Liver (tissue), 9 donors: ENCODE results near the gene TUBGCP5. TPM values are rescaled to one million over a fixed set of nuclear protein-coding genes. Genes with fewer than 3 reads are reported as not detected.

Experiments used
- DNase-seq: peaks from one replicate; pipeline ENCODE4 v3.0.0-alpha.2; 2017; ENCODE audit warnings: low spot score
- H3K27ac ChIP-seq, 2 donors: one replicate each; pipeline ENCODE4 v1.7.0; 2013; ENCODE audit warnings: inconsistent platforms in 2 of 2, low read length in 2 of 2, control low read depth in 1 of 2, low read depth in 1 of 2, mild to moderate bottlenecking in 1 of 2
- H3K27me3 ChIP-seq, 4 donors: one replicate each; pipeline versions ENCODE4 v1.6.1 to v1.7.0; 2013; ENCODE audit warnings: low read length in 3 of 4, inconsistent platforms in 1 of 4, mild to moderate bottlenecking in 1 of 4, moderate library complexity in 1 of 4; ENCODE audit not compliant: control insufficient read depth in 4 of 4, insufficient read depth in 4 of 4
- H3K36me3 ChIP-seq, 4 donors: one replicate each; pipeline versions ENCODE4 v1.6.1 to v1.7.0; 2013; ENCODE audit warnings: low read length in 3 of 4, mild to moderate bottlenecking in 3 of 4, low read depth in 1 of 4, moderate library complexity in 1 of 4; ENCODE audit not compliant: control insufficient read depth in 4 of 4, insufficient read depth in 3 of 4
- H3K4me1 ChIP-seq, 4 donors: one replicate each; pipeline versions ENCODE4 v1.6.1 to v1.7.0; 2013; ENCODE audit warnings: low read length in 3 of 4, mild to moderate bottlenecking in 3 of 4, moderate library complexity in 1 of 4; ENCODE audit not compliant: control insufficient read depth in 4 of 4, insufficient read depth in 4 of 4
- H3K4me3 ChIP-seq, 3 donors: one replicate each; pipeline versions ENCODE4 v1.6.1 to v1.7.0; 2013; ENCODE audit warnings: low read length in 3 of 3, control low read depth in 1 of 3, low read depth in 1 of 3, mild to moderate bottlenecking in 1 of 3
- H3K9ac ChIP-seq, 2 donors: one replicate each; pipeline ENCODE4 v1.7.0; 2013; ENCODE audit warnings: low read length in 2 of 2, mild to moderate bottlenecking in 2 of 2, moderate library complexity in 2 of 2, control low read depth in 1 of 2, low read depth in 1 of 2
- H3K9me3 ChIP-seq, 4 donors: one replicate each; pipeline versions ENCODE4 v1.6.1 to v1.7.0; 2013; ENCODE audit warnings: low read length in 3 of 4; ENCODE audit not compliant: control insufficient read depth in 4 of 4
- EGR1 ChIP-seq, 2 donors: IDR thresholded peaks; 2 replicates each; pipeline ENCODE4 v1.6.1; 2016 to 2018; ENCODE audit warnings: antibody characterized with exemption in 2 of 2, low read depth in 2 of 2
- FOXA1 ChIP-seq: IDR thresholded peaks from 2 replicates; pipeline ENCODE4 v1.6.1; 2016; ENCODE audit warnings: antibody characterized with exemption
- FOXA2 ChIP-seq: IDR thresholded peaks from 2 replicates; pipeline ENCODE4 v1.6.1; 2016; ENCODE audit warnings: antibody characterized with exemption
- GABPA ChIP-seq, 2 donors: IDR thresholded peaks in 1 of 2; conservative IDR thresholded peaks in 1 of 2; 2 replicates each; pipeline ENCODE4 v1.6.1; 2016; ENCODE audit warnings: antibody characterized with exemption in 2 of 2, mild to moderate bottlenecking in 1 of 2, moderate library complexity in 1 of 2
- HNF4A ChIP-seq, 2 donors: conservative IDR thresholded peaks; 2 replicates each; pipeline ENCODE4 v1.6.1; 2016; ENCODE audit warnings: antibody characterized with exemption in 2 of 2, mild to moderate bottlenecking in 2 of 2
- HNF4G ChIP-seq: IDR thresholded peaks from 2 replicates; pipeline ENCODE4 v1.6.1; 2016; ENCODE audit warnings: antibody characterized with exemption
- JUND ChIP-seq, 2 donors: IDR thresholded peaks; 2 replicates each; pipeline ENCODE4 v1.6.1; 2016; ENCODE audit warnings: antibody characterized with exemption in 2 of 2
- NR2F2 ChIP-seq: IDR thresholded peaks from 2 replicates; pipeline ENCODE4 v1.6.1; 2016; ENCODE audit warnings: antibody characterized with exemption
- RAD21 ChIP-seq, 2 donors: IDR thresholded peaks; 2 replicates each; pipeline ENCODE4 v1.6.1; 2016; ENCODE audit warnings: antibody characterized with exemption in 2 of 2, mild to moderate bottlenecking in 2 of 2
- SP1 ChIP-seq: IDR thresholded peaks from 2 replicates; pipeline ENCODE4 v1.6.1; 2018; ENCODE audit warnings: antibody characterized with exemption, mild to moderate bottlenecking
- TAF1 ChIP-seq: conservative IDR thresholded peaks from 2 replicates; pipeline ENCODE4 v1.6.1; 2016; ENCODE audit warnings: antibody characterized with exemption, mild to moderate bottlenecking
- YY1 ChIP-seq: IDR thresholded peaks from 2 replicates; pipeline ENCODE4 v1.6.1; 2016; ENCODE audit warnings: antibody characterized with exemption, mild to moderate bottlenecking
- WGBS: extraction: QIAGEN DNeasy Blood & Tissue Kit; methylation state at CpG from one replicate; pipeline ENCODE4 v1.1.7; 2013; 5-methylcytosine and 5-hydroxymethylcytosine counted together
- polyA plus RNA-seq, 2 donors: library from polyadenylated mRNA; stranded (reverse) in 1 of 2; unstranded in 1 of 2; fragments of 200-250 nt in 1 of 2; fragments of >200 nt in 1 of 2; fragmentation: Nextera tagmentation in 1 of 2; extraction: Ambion mirVana in 1 of 2; gene quantifications; one replicate each; pipeline versions ENCODE4 v1.2.1 to v1.2.3, GENCODE V29; 2013 to 2015
- total RNA-seq, 2 donors: library from RNA; depleted of rRNA; stranded (reverse); fragments of >200 nt; gene quantifications; one replicate each; pipeline ENCODE4 v1.2.3, GENCODE V29; 2014
- TF ChIP-seq, protein P1 (sequence below): IDR thresholded peaks from 2 replicates; pipeline ENCODE4 v1.6.1; 2016; ENCODE audit warnings: antibody characterized with exemption, mild to moderate bottlenecking
- TF ChIP-seq, protein P2 (sequence below): fragments of 150-350 bp; IDR thresholded peaks from 2 replicates; pipeline ENCODE4 v1.5.1; 2017; ENCODE audit warnings: improper control_type of control experiment, low read depth, low read length; ENCODE audit not compliant: missing input control
- TF ChIP-seq, protein P3 (sequence below): IDR thresholded peaks from 2 replicates; pipeline ENCODE4 v1.6.1; 2016; ENCODE audit warnings: antibody characterized with exemption
- TF ChIP-seq, protein P4 (sequence below): IDR thresholded peaks from 2 replicates; pipeline ENCODE4 v1.6.1; 2016; ENCODE audit warnings: antibody characterized with exemption
- donor health status: healthy.
- donor health status: healthy.
- donor health status: healthy.
- donor health status: healthy.
- donor health status: healthy.

TUBGCP5 gene
- total and polyA plus RNA-seq, 4 donors: 5.5 to 17.3 (median 7.4) TPM

DNA sequence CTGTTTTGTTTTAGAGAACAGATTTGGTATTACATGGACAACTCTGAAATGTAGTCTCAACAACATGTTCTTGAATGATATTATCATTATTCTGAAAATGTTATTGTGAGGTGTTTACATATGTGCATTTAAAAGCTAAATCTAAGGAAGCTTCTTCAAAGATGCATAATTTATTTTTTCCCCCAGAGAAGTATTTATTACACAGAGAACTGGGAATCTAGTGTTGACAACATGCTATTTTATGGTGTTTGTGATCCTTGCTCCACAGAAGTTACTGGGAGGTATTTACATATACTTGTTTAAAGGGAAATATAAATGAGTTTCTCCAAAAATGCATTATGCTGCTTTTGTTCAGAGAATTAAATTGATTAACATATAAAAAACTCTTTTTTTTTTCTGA, 18.3 kb upstream of the TUBGCP5 start:
- TF ChIP-seq, protein P1, sequence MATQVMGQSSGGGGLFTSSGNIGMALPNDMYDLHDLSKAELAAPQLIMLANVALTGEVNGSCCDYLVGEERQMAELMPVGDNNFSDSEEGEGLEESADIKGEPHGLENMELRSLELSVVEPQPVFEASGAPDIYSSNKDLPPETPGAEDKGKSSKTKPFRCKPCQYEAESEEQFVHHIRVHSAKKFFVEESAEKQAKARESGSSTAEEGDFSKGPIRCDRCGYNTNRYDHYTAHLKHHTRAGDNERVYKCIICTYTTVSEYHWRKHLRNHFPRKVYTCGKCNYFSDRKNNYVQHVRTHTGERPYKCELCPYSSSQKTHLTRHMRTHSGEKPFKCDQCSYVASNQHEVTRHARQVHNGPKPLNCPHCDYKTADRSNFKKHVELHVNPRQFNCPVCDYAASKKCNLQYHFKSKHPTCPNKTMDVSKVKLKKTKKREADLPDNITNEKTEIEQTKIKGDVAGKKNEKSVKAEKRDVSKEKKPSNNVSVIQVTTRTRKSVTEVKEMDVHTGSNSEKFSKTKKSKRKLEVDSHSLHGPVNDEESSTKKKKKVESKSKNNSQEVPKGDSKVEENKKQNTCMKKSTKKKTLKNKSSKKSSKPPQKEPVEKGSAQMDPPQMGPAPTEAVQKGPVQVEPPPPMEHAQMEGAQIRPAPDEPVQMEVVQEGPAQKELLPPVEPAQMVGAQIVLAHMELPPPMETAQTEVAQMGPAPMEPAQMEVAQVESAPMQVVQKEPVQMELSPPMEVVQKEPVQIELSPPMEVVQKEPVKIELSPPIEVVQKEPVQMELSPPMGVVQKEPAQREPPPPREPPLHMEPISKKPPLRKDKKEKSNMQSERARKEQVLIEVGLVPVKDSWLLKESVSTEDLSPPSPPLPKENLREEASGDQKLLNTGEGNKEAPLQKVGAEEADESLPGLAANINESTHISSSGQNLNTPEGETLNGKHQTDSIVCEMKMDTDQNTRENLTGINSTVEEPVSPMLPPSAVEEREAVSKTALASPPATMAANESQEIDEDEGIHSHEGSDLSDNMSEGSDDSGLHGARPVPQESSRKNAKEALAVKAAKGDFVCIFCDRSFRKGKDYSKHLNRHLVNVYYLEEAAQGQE: no peak
- TF ChIP-seq EGR1 (IDR thresholded peaks at IDR 0.05; ENCODE audit: low read depth in 2 of 2): no peak
- TF ChIP-seq FOXA1: no peak
- TF ChIP-seq, protein P2, sequence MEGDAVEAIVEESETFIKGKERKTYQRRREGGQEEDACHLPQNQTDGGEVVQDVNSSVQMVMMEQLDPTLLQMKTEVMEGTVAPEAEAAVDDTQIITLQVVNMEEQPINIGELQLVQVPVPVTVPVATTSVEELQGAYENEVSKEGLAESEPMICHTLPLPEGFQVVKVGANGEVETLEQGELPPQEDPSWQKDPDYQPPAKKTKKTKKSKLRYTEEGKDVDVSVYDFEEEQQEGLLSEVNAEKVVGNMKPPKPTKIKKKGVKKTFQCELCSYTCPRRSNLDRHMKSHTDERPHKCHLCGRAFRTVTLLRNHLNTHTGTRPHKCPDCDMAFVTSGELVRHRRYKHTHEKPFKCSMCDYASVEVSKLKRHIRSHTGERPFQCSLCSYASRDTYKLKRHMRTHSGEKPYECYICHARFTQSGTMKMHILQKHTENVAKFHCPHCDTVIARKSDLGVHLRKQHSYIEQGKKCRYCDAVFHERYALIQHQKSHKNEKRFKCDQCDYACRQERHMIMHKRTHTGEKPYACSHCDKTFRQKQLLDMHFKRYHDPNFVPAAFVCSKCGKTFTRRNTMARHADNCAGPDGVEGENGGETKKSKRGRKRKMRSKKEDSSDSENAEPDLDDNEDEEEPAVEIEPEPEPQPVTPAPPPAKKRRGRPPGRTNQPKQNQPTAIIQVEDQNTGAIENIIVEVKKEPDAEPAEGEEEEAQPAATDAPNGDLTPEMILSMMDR: no peak
- TF ChIP-seq NR2F2: no peak
- TF ChIP-seq HNF4G: no peak
- TF ChIP-seq, protein P3, sequence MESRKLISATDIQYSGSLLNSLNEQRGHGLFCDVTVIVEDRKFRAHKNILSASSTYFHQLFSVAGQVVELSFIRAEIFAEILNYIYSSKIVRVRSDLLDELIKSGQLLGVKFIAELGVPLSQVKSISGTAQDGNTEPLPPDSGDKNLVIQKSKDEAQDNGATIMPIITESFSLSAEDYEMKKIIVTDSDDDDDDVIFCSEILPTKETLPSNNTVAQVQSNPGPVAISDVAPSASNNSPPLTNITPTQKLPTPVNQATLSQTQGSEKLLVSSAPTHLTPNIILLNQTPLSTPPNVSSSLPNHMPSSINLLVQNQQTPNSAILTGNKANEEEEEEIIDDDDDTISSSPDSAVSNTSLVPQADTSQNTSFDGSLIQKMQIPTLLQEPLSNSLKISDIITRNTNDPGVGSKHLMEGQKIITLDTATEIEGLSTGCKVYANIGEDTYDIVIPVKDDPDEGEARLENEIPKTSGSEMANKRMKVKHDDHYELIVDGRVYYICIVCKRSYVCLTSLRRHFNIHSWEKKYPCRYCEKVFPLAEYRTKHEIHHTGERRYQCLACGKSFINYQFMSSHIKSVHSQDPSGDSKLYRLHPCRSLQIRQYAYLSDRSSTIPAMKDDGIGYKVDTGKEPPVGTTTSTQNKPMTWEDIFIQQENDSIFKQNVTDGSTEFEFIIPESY: no peak
- no peak for TF ChIP-seq HNF4A (conservative IDR thresholded peaks at IDR 0.05)
- TF ChIP-seq JUND (IDR thresholded peaks at IDR 0.05): no peak
- no peak for TF ChIP-seq RAD21 (IDR thresholded peaks at IDR 0.05)
- TF ChIP-seq SP1: no peak
- no peak for TF ChIP-seq TAF1
- TF ChIP-seq, protein P4, sequence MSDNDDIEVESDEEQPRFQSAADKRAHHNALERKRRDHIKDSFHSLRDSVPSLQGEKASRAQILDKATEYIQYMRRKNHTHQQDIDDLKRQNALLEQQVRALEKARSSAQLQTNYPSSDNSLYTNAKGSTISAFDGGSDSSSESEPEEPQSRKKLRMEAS: no peak
- TF ChIP-seq GABPA (IDR thresholded peaks at IDR 0.05 in 1 of 2, conservative IDR thresholded peaks at IDR 0.05 in 1 of 2): no peak
- Histone ChIP-seq H3K9ac (no peak overlapping the region), H3K4me3 (no peak overlapping the region), H3K27me3 (no peaks in the 10 kb centered on the region), H3K36me3 (no peaks in the 10 kb centered on the region), H3K4me1 (no peaks in the 10 kb centered on the region), H3K27ac (no peak overlapping the region), H3K9me3 (no peaks in the 10 kb centered on the region)
- no peak for DNase-seq

DNA sequence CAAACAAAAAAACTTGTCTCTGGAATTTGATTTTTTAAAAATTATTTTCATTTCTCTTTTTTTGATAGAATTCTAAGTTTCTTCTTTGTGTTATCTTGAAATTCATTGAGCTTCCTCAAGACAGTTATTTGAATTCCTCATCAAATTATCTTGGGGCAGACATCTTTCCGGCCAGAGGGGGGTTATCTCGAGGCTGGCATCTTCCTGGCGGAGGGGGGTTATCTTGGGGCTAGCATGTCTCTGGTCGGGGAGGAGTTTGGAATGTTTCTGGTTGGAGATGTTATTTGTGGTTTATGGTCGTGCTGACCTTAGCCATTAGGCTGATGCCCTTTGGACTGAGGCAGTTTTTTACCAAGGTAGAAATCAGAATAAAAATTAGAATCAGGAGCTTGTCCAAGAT, 15.9 kb upstream of the TUBGCP5 start:
- Histone ChIP-seq H3K36me3 (no peaks in the 10 kb centered on the region), H3K9ac (no peak overlapping the region), H3K27me3 (no peaks in the 10 kb centered on the region), H3K4me3 (no peak overlapping the region), H3K9me3 (no peaks in the 10 kb centered on the region), H3K4me1 (no peaks in the 10 kb centered on the region), H3K27ac (no peak overlapping the region)
- DNase-seq: no peak
- WGBS: 54% methylated on average over 5 of the region's 5 CpGs
- TF ChIP-seq YY1 (no peak), HNF4G (no peak), TAF1 (no peak), FOXA2 (no peak), EGR1 (IDR thresholded peaks at IDR 0.05; ENCODE audit: low read depth in 2 of 2) (no peak), GABPA (IDR thresholded peaks at IDR 0.05 in 1 of 2, conservative IDR thresholded peaks at IDR 0.05 in 1 of 2) (no peak)
- TF ChIP-seq, protein P3: no peak
